ENCODE data around the gene B2M. TPM values are rescaled to one million over a fixed set of nuclear protein-coding genes. Genes with fewer than 3 reads are reported as not detected.

The B2M gene
- total and polyA plus RNA-seq, 10 of the 15 experiments (the other 5 are each of a cell fraction or from before 2014, with no cell fraction given), result 2,901 to 22,794 (median 8,374) TPM

DNA sequence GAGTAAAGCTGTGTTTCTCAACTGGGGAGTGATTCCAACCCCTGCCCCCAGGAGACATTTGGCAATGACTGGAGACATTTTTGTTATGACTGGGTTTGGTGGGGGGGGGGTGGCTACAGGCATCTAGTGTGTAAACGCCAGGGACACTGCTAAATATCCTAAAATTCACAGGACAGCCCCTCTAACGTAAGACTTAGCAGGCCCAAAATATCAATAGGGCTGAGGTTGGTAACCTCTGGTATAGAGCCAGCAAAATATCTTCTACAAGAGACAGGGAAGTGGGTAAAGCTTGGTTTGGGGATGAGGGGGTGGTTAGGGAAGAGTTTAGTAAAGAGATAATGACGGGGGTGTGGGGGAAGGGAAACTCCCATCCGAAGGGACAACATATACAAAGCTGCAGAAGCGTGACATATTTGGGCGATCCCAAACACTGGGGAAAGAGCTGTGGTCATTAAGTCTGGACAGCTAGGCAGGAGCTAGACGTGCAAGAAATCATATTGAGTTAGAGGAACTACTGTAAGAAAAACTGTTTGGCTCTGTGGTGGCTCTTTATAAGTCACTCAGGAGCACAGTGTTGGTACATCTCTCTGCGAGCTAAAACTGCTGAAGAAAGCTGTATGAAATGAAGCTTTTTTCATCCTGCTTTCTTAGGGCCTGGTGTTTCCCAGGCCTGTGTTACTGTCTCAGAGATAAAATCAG is 24.3 kb downstream of the B2M start (continued):
- TF ChIP-seq USF1 (IDR thresholded peaks at IDR 0.05; ENCODE audit: borderline replicate concordance, extremely low read length, insufficient read depth, low read depth, low read length) (no peak), YY1 (IDR thresholded peaks at IDR 0.05; ENCODE audit: low read depth, low read length) (no peak), TARDBP (IDR thresholded peaks at IDR 0.05; ENCODE audit: borderline replicate concordance) (no peak), SP1 (IDR thresholded peaks at IDR 0.05; ENCODE audit: low read depth, low read length) (no peak), POLR2AphosphoS2 (IDR thresholded peaks at IDR 0.05; ENCODE audit: low read depth, low read length) (no peak), ETV6 (conservative IDR thresholded peaks at IDR 0.05 in 1 of 2, IDR thresholded peaks at IDR 0.05 in 1 of 2; ENCODE audit: borderline replicate concordance in 1 of 2, low read depth in 1 of 2) (peak in 1 of 2 experiments; percentile 99; a peak in 2 of 4 replicates), CUX1 (IDR thresholded peaks at IDR 0.05; ENCODE audit: insufficient replicate concordance, low read depth, low read length) (no peak), SMARCA5 (IDR thresholded peaks at IDR 0.05) (no peak), ZZZ3 (IDR thresholded peaks at IDR 0.05; ENCODE audit: control insufficient read depth, insufficient read length, low read depth) (no peak), BACH1 (IDR thresholded peaks at IDR 0.05; ENCODE audit: borderline replicate concordance) (no peak), JUNB (IDR thresholded peaks at IDR 0.05) (peak; percentile 73), NFIC (IDR thresholded peaks at IDR 0.05; ENCODE audit: low read depth, low read length) (peak; percentile 54; the same call in 1 of the 2 replicates), ATF7 (IDR thresholded peaks at IDR 0.05; ENCODE audit: low read depth) (peak; percentile 75; the same call in 1 of the 2 replicates), HCFC1 (IDR thresholded peaks at IDR 0.05; ENCODE audit: low read length) (no peak), MTA2 (IDR thresholded peaks at IDR 0.05; ENCODE audit: low read depth) (peak; percentile 62), RUNX3 (IDR thresholded peaks at IDR 0.05; ENCODE audit: low read length) (peak; percentile 66), IKZF1 (conservative IDR thresholded peaks at IDR 0.05) (peak; percentile 89), IRF4 (IDR thresholded peaks at IDR 0.05; ENCODE audit: low read depth, low read length) (peak; percentile 42; the same call in 1 of the 2 replicates), MEF2A (IDR thresholded peaks at IDR 0.05; ENCODE audit: insufficient read depth, low read depth, low read length) (no peak), FOXK2 (IDR thresholded peaks at IDR 0.05) (no peak)
- TF ChIP-seq, protein P1, sequence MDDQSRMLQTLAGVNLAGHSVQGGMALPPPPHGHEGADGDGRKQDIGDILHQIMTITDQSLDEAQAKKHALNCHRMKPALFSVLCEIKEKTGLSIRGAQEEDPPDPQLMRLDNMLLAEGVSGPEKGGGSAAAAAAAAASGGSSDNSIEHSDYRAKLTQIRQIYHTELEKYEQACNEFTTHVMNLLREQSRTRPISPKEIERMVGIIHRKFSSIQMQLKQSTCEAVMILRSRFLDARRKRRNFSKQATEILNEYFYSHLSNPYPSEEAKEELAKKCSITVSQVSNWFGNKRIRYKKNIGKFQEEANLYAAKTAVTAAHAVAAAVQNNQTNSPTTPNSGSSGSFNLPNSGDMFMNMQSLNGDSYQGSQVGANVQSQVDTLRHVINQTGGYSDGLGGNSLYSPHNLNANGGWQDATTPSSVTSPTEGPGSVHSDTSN (IDR thresholded peaks at IDR 0.05; ENCODE audit: insufficient replicate concordance, low read depth, low read length), result no peak
- TF ChIP-seq, protein P2, sequence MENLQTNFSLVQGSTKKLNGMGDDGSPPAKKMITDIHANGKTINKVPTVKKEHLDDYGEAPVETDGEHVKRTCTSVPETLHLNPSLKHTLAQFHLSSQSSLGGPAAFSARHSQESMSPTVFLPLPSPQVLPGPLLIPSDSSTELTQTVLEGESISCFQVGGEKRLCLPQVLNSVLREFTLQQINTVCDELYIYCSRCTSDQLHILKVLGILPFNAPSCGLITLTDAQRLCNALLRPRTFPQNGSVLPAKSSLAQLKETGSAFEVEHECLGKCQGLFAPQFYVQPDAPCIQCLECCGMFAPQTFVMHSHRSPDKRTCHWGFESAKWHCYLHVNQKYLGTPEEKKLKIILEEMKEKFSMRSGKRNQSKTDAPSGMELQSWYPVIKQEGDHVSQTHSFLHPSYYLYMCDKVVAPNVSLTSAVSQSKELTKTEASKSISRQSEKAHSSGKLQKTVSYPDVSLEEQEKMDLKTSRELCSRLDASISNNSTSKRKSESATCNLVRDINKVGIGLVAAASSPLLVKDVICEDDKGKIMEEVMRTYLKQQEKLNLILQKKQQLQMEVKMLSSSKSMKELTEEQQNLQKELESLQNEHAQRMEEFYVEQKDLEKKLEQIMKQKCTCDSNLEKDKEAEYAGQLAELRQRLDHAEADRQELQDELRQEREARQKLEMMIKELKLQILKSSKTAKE (IDR thresholded peaks at IDR 0.05; ENCODE audit: low read depth, poor library complexity, severe bottlenecking), result peak; percentile 84
